Neural progenitor cell (in vitro differentiated cells): ENCODE data around the gene MAPRE2. TPM values are rescaled to one million over a fixed set of nuclear protein-coding genes. Genes with fewer than 3 reads are reported as not detected.

ENCODE experiments used
- DNase-seq: peaks from one replicate; pipeline ENCODE4 v3.0.0-alpha.2; 2016; ENCODE audit warnings: low spot score
- H2AFZ ChIP-seq: fragments of 200-600 bp; sonication (generic); replicated peaks from 2 replicates; pipeline ENCODE4 v1.6.1; 2016; ENCODE audit warnings: antibody characterized with exemption
- H3F3A ChIP-seq: fragments of 200-600 bp; sonication (generic); 2 replicates; pipeline ENCODE4 v1.6.1; 2016; ENCODE audit warnings: antibody characterized with exemption, low read depth
- H3K27ac ChIP-seq: fragments of 200-600 bp; sonication (generic); 2 replicates; pipeline ENCODE4 v1.5.1; 2016; ENCODE audit warnings: mild to moderate bottlenecking
- H3K27me3 ChIP-seq: fragments of 200-600 bp; sonication (generic); 2 replicates; pipeline ENCODE4 v1.6.1; 2016; ENCODE audit warnings: mild to moderate bottlenecking, moderate library complexity
- H3K36me3 ChIP-seq: fragments of 200-600 bp; sonication (generic); 2 replicates; pipeline ENCODE4 v1.5.1; 2016
- H3K4me1 ChIP-seq: fragments of 200-600 bp; sonication (generic); 2 replicates; pipeline ENCODE4 v1.6.1; 2016; ENCODE audit warnings: mixed run types
- H3K4me2 ChIP-seq: fragments of 200-600 bp; sonication (generic); 2 replicates; pipeline ENCODE4 v1.6.1; 2016
- H3K4me3 ChIP-seq: fragments of 200-600 bp; sonication (generic); 2 replicates; pipeline ENCODE4 v1.5.1; 2016
- H3K79me2 ChIP-seq: fragments of 200-600 bp; sonication (generic); 2 replicates; pipeline ENCODE4 v1.6.1; 2016; ENCODE audit warnings: low read depth
- H3K9ac ChIP-seq: fragments of 200-600 bp; sonication (generic); 2 replicates; pipeline ENCODE4 v1.6.1; 2016
- H3K9me3 ChIP-seq: fragments of 200-600 bp; sonication (generic); 2 replicates; pipeline ENCODE4 v1.5.1; 2016; ENCODE audit warnings: low read depth
- H4K20me1 ChIP-seq: fragments of 200-600 bp; sonication (generic); 2 replicates; pipeline ENCODE4 v1.6.1; 2016; ENCODE audit warnings: low read depth
- H3K27ac Mint-ChIP-seq: 3 replicates; pipeline ENCODE4 v1.8.0; 2021; ENCODE audit warnings: mixed read lengths
- H3K27me3 Mint-ChIP-seq: 2 replicates; pipeline ENCODE4 v1.8.0; 2022; ENCODE audit warnings: low read depth, mild to moderate bottlenecking, inconsistent platforms, moderate library complexity, mixed read lengths; ENCODE audit not compliant: insufficient read depth
- H3K36me3 Mint-ChIP-seq: 3 replicates; pipeline ENCODE4 v1.8.0; 2021; ENCODE audit warnings: mixed read lengths
- H3K4me1 Mint-ChIP-seq: 3 replicates; pipeline ENCODE4 v1.8.0; 2021; ENCODE audit warnings: mixed read lengths
- H3K4me3 Mint-ChIP-seq: 3 replicates; pipeline ENCODE4 v1.8.0; 2021; ENCODE audit warnings: mild to moderate bottlenecking, moderate library complexity, mixed read lengths
- H3K9me3 Mint-ChIP-seq: 3 replicates; pipeline ENCODE4 v1.8.0; 2020; ENCODE audit warnings: mixed read lengths
- EZH2 ChIP-seq: fragments of 200-600 bp; sonication (generic); IDR thresholded peaks from 2 replicates; pipeline ENCODE4 v1.6.1; 2017; ENCODE audit warnings: antibody characterized with exemption, mild to moderate bottlenecking, moderate library complexity
- EZH2phosphoT487 ChIP-seq: fragments of 200-600 bp; sonication (generic); IDR thresholded peaks from 2 replicates; pipeline ENCODE4 v1.6.1; 2017; ENCODE audit warnings: antibody characterized with exemption
- total RNA-seq: library from RNA; depleted of rRNA; stranded (reverse); fragments of >200 nt; gene quantifications from 2 replicates; pipeline ENCODE4 v1.2.3, GENCODE V29; 2015; ENCODE audit warnings: low replicate concordance
- TF ChIP-seq, protein P1 (sequence below): fragments of 200-600 bp; sonication (generic); IDR thresholded peaks from 2 replicates; pipeline ENCODE4 v1.5.1; 2017; ENCODE audit warnings: antibody characterized with exemption, mild to moderate bottlenecking

Gene MAPRE2
- total RNA-seq, 1 donor from 2014 or later: 34.6 TPM

DNA sequence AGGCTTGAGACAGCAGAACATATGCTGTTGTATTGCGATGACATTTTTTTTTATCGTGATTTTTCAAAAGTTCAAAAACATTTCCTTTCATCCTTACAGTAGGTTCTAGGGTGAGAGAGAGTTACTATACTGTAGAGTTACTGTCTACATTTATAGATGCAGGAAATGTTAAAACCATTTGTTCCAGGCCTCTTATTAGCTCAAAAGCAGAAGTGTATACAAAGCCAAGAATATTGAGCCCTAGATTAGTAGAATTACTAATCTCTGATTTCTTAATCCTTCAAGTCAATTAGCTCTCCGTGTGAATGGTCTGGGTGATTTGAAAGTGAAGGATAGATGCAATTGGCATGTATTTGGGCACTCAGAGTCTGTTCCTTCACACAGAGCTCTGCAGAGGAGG lies 73.1 kb downstream of the MAPRE2 start:
- H4K20me1 ChIP-seq: peaks cover 6% of the 10 kb centered on the region
- H3K4me1 Mint-ChIP-seq: peaks cover 16% of the 10 kb centered on the region
- H3K36me3 ChIP-seq: no peaks in the 10 kb centered on the region
- no peak overlapping the region for H3K4me3 Mint-ChIP-seq
- peaks cover 13% of the 10 kb centered on the region for H3K4me1 ChIP-seq
- H3K79me2 ChIP-seq: peaks cover 4% of the 10 kb centered on the region
- H3F3A ChIP-seq: no peaks in the 10 kb centered on the region
- no peaks in the 10 kb centered on the region for H3K27me3 ChIP-seq
- H3K27ac ChIP-seq: no peak overlapping the region
- H3K9ac ChIP-seq: no peak overlapping the region
- DNase-seq: no peak
- TF ChIP-seq EZH2phosphoT487 (no peak), EZH2 (no peak)
- TF ChIP-seq, protein P1, sequence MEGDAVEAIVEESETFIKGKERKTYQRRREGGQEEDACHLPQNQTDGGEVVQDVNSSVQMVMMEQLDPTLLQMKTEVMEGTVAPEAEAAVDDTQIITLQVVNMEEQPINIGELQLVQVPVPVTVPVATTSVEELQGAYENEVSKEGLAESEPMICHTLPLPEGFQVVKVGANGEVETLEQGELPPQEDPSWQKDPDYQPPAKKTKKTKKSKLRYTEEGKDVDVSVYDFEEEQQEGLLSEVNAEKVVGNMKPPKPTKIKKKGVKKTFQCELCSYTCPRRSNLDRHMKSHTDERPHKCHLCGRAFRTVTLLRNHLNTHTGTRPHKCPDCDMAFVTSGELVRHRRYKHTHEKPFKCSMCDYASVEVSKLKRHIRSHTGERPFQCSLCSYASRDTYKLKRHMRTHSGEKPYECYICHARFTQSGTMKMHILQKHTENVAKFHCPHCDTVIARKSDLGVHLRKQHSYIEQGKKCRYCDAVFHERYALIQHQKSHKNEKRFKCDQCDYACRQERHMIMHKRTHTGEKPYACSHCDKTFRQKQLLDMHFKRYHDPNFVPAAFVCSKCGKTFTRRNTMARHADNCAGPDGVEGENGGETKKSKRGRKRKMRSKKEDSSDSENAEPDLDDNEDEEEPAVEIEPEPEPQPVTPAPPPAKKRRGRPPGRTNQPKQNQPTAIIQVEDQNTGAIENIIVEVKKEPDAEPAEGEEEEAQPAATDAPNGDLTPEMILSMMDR: no peak
- peak overlapping the region; percentile 76 for H3K27ac Mint-ChIP-seq
- peaks cover 11% of the 10 kb centered on the region for H3K9me3 Mint-ChIP-seq
- no peak overlapping the region for H3K4me3 ChIP-seq
- H2AFZ ChIP-seq: no peak overlapping the region
- no peaks in the 10 kb centered on the region for H3K36me3 Mint-ChIP-seq
- H3K27me3 Mint-ChIP-seq: peaks cover 4% of the 10 kb centered on the region
- no peak overlapping the region for H3K4me2 ChIP-seq
- H3K9me3 ChIP-seq: no peaks in the 10 kb centered on the region

DNA sequence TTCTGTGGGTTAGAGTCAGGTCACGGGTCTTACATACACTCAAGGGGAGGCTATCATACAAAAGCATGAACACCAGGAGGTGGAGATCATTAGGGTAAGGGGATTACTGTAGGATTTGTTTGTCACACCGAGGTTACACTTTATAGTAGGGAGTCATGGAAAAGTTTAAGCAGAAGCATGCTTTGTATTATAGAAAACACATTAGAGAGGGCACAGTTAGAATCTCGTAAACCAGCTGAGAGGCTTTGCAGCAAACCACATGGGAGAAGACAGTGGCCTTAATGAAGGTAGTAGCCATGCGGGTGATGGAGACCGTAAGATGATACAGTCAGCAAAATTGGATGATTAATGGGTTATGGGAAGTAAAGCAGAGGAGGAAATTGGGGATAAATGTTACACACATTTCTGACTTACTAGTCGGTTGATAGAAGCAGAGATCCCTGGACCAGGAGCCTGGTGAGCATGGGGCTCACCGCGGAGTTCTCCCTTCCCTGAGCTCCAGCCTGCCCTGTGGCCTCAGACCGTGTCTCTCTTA lies 75.6 kb downstream of the MAPRE2 start:
- Histone ChIP-seq H3K4me1 (peaks cover 13% of the 10 kb centered on the region), H2AFZ (no peak overlapping the region), H3K36me3 (no peaks in the 10 kb centered on the region), H3K27me3 (no peaks in the 10 kb centered on the region), H3K4me3 (no peak overlapping the region), H3K9me3 (no peaks in the 10 kb centered on the region), H3F3A (no peaks in the 10 kb centered on the region), H3K9ac (no peak overlapping the region), H3K27ac (no peak overlapping the region), H4K20me1 (peaks cover 6% of the 10 kb centered on the region), H3K4me2 (no peak overlapping the region), H3K79me2 (no peaks in the 10 kb centered on the region)
- Mint-ChIP-seq H3K27me3 (peaks cover 4% of the 10 kb centered on the region), H3K9me3 (peaks cover 7% of the 10 kb centered on the region), H3K36me3 (no peaks in the 10 kb centered on the region), H3K4me1 (peaks cover 16% of the 10 kb centered on the region), H3K4me3 (no peak overlapping the region), H3K27ac (no peak overlapping the region)
- TF ChIP-seq EZH2 (no peak), EZH2phosphoT487 (no peak)
- TF ChIP-seq, protein P1: no peak
- no peak for DNase-seq

DNA sequence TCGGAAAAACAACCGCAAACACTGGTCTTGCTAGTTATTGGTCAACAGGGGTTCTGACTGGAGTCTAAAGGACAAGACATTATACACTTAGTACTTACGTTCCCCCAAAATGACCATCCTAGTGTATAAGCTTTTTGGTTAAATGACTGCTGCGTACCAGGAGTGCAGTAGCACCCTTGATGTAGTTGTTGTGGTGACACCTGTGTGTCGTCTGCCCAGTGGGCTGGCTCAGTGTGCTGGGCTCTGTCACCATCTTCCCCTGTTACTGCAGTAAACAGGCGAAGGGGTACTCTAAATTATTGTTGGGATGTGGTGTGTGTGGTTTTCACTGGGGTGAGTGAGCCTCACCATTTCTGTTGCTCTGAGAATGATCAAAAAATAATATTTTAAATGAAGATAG lies 76.2 kb downstream of the MAPRE2 start:
- Histone ChIP-seq H3F3A (no peaks in the 10 kb centered on the region), H3K27ac (no peak overlapping the region), H2AFZ (no peak overlapping the region), H3K9me3 (no peaks in the 10 kb centered on the region), H3K4me2 (no peak overlapping the region), H3K9ac (no peak overlapping the region), H3K4me1 (peaks cover 14% of the 10 kb centered on the region), H3K79me2 (no peaks in the 10 kb centered on the region), H3K4me3 (no peak overlapping the region), H4K20me1 (peaks cover 6% of the 10 kb centered on the region), H3K27me3 (no peaks in the 10 kb centered on the region), H3K36me3 (no peaks in the 10 kb centered on the region)
- Mint-ChIP-seq H3K4me1 (peaks cover 16% of the 10 kb centered on the region), H3K4me3 (no peak overlapping the region), H3K9me3 (peaks cover 2% of the 10 kb centered on the region), H3K27ac (no peak overlapping the region), H3K27me3 (peaks cover 4% of the 10 kb centered on the region), H3K36me3 (no peaks in the 10 kb centered on the region)
- DNase-seq: no peak
- TF ChIP-seq, protein P1: no peak
- TF ChIP-seq EZH2 (no peak), EZH2phosphoT487 (no peak)
